ENCODE measurements around the gene MDH2. TPM values are rescaled to one million over a fixed set of nuclear protein-coding genes. Genes with fewer than 3 reads are reported as not detected.

MDH2 gene
- total RNA-seq, 4 donors from 2014 or later = 99.8 to 127 (median 116) TPM

- Histone ChIP-seq H3K9me3 (no peaks in the 10 kb centered on the region), H3K27me3 (no peaks in the 10 kb centered on the region), H3K4me1 (peaks cover 5% of the 10 kb centered on the region), H3K4me3 (no peak overlapping the region), H3K36me3 (peaks cover 9% of the 10 kb centered on the region), H3K27ac (no peak overlapping the region)
- WGBS = 32% methylated on average over 4 of the region's 5 CpGs
- TF ChIP-seq POLR2AphosphoS5 (IDR thresholded peaks at IDR 0.05) (no peak), EP300 (IDR thresholded peaks at IDR 0.05) (no peak), POLR2A (IDR thresholded peaks at IDR 0.05) (no peak)
- TF ChIP-seq, protein P1, sequence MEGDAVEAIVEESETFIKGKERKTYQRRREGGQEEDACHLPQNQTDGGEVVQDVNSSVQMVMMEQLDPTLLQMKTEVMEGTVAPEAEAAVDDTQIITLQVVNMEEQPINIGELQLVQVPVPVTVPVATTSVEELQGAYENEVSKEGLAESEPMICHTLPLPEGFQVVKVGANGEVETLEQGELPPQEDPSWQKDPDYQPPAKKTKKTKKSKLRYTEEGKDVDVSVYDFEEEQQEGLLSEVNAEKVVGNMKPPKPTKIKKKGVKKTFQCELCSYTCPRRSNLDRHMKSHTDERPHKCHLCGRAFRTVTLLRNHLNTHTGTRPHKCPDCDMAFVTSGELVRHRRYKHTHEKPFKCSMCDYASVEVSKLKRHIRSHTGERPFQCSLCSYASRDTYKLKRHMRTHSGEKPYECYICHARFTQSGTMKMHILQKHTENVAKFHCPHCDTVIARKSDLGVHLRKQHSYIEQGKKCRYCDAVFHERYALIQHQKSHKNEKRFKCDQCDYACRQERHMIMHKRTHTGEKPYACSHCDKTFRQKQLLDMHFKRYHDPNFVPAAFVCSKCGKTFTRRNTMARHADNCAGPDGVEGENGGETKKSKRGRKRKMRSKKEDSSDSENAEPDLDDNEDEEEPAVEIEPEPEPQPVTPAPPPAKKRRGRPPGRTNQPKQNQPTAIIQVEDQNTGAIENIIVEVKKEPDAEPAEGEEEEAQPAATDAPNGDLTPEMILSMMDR (IDR thresholded peaks at IDR 0.05) = no peak
- no peak for DNase-seq (ENCODE audit: low spot score in 2 of 2)
These were observed 10.6 kb upstream of the MDH2 start for GRCh38 chr7:76037310-76037709.

- Histone ChIP-seq H3K4me1 (peaks cover 5% of the 10 kb centered on the region), H3K27ac (no peak overlapping the region), H3K4me3 (no peak overlapping the region), H3K9me3 (no peaks in the 10 kb centered on the region), H3K27me3 (no peaks in the 10 kb centered on the region), H3K36me3 (peaks cover 9% of the 10 kb centered on the region)
- no peak for DNase-seq (ENCODE audit: low spot score in 2 of 2)
- no peak for TF ChIP-seq EP300 (IDR thresholded peaks at IDR 0.05)
- TF ChIP-seq, protein P1 (IDR thresholded peaks at IDR 0.05) = no peak
- no peak for TF ChIP-seq POLR2A (IDR thresholded peaks at IDR 0.05)
- TF ChIP-seq POLR2AphosphoS5 (IDR thresholded peaks at IDR 0.05) = no peak
- 74% methylated on average over 6 of the region's 6 CpGs for WGBS
These were observed 7.8 kb upstream of the MDH2 start for GRCh38 chr7:76040126-76040525.

DNA sequence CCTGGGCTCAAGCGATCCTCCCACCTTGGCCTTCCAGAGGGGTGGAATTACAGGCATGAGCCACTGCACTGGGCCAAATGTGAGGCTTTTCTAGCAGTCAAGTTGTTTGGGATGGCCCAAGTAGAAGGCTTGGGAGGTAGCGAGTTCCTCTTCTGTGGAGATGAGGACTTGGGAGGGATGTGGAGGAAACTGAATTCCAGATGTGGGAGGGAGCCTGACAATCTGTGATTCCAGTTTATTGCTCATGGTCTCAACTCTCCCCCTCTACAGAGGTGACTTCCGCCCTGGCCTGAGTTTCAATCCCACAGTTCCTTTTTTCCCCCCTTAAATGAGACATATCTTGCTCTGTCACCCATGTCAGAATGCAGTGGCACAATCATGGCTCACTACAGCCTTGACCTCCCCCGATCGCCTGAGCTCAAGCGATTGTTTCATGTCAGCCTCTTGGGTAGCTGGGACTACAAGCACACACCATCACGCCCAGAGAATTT lies 3.5 kb upstream of the MDH2 start:
- no peak for DNase-seq (ENCODE audit: low spot score in 2 of 2)
- Histone ChIP-seq H3K9me3 (no peaks in the 10 kb centered on the region), H3K4me3 (no peak overlapping the region), H3K27me3 (no peaks in the 10 kb centered on the region), H3K27ac (no peak overlapping the region), H3K4me1 (peaks cover 18% of the 10 kb centered on the region), H3K36me3 (peaks cover 9% of the 10 kb centered on the region)
- 94% methylated on average over 7 of the region's 7 CpGs for WGBS
- TF ChIP-seq POLR2AphosphoS5 (IDR thresholded peaks at IDR 0.05) = no peak
- no peak for TF ChIP-seq EP300 (IDR thresholded peaks at IDR 0.05)
- TF ChIP-seq POLR2A (IDR thresholded peaks at IDR 0.05) = no peak
- TF ChIP-seq, protein P1 (IDR thresholded peaks at IDR 0.05) = no peak

DNA sequence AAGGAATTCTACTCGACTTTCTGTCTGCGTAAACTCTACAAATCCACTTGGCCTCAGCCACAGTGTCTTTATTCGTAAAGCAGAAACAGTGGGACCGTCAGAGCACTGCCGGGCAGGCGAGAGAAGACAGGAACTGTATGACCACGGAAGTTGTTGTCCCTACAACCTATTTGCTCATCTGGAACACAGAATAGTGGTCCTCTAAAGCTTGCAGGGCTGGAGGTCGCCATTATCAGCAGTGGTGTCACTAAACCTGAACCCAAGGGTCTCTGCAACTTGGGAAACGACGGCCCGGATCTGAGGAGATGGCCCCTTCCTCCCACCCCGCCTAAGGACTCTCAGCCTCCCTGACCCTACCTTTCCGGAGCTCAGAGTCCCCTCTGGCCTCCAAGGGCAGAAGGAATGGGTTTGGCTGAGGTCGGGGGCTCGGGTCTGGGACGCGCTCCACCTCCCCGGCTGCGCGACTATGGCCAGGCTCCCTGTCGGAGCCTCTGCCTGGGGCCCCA lies 548 bp upstream of the MDH2 start:
- Histone ChIP-seq H3K4me3 (peak overlapping the region; percentile 78), H3K27me3 (no peaks in the 10 kb centered on the region), H3K9me3 (no peaks in the 10 kb centered on the region), H3K4me1 (peaks cover 32% of the 10 kb centered on the region), H3K27ac (peak overlapping the region; percentile 95), H3K36me3 (peaks cover 6% of the 10 kb centered on the region)
- no peak for DNase-seq (ENCODE audit: low spot score in 2 of 2)
- WGBS = 4% methylated on average over 12 of the region's 21 CpGs
- no peak for TF ChIP-seq EP300 (IDR thresholded peaks at IDR 0.05)
- no peak for TF ChIP-seq POLR2AphosphoS5 (IDR thresholded peaks at IDR 0.05)
- TF ChIP-seq, protein P1 (IDR thresholded peaks at IDR 0.05) = no peak
- TF ChIP-seq POLR2A (IDR thresholded peaks at IDR 0.05) = no peak

- DNase-seq (ENCODE audit: low spot score in 2 of 2) = no peak
- Histone ChIP-seq H3K9me3 (no peaks in the 10 kb centered on the region), H3K4me1 (peaks cover 44% of the 10 kb centered on the region)
These were observed 722 bp downstream of the MDH2 start for GRCh38 chr7:76048668-76048988.

More at GRCh38 chr7:76048668-76048988, 722 bp downstream of the MDH2 start:
- 1% methylated on average over 9 of the region's 9 CpGs for WGBS
- Histone ChIP-seq H3K27ac (peak overlapping the region; percentile 95), H3K27me3 (no peaks in the 10 kb centered on the region), H3K36me3 (peaks cover 6% of the 10 kb centered on the region), H3K4me3 (peak overlapping the region; percentile 78)
- TF ChIP-seq EP300 (IDR thresholded peaks at IDR 0.05) (no peak), POLR2A (IDR thresholded peaks at IDR 0.05) (no peak), POLR2AphosphoS5 (IDR thresholded peaks at IDR 0.05) (no peak)
- TF ChIP-seq, protein P1 (IDR thresholded peaks at IDR 0.05) = no peak

Measured in suprapubic skin (tissue), 4 donors.